ENCODE measurements around the gene CENPE.

Gene CENPE

DNA sequence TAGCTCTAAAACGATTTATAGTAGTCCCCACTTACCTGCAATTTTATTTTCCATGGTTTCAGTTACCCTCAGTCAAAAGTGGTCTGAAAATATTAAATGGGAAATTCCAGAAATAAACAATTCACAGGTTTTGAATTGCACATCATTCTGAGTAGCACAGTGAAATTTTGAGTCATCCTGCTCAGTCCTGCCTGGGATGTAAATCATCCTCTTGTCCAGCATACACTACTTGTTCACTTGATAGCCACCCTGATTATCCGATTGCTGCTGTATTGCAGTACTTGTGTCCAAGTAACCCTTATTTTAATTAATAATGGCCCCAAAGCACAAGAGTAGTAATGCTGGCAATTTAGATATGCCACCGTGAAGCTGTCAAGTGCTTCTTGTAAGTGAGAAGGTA is 75.0 kb downstream of the CENPE start:
- DNase-seq (ENCODE audit: low read depth), result no peak
- no peak overlapping the region for H3K4me3 ChIP-seq (ENCODE audit: low read depth, low read length)
- TF ChIP-seq, protein P1, sequence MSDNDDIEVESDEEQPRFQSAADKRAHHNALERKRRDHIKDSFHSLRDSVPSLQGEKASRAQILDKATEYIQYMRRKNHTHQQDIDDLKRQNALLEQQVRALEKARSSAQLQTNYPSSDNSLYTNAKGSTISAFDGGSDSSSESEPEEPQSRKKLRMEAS (IDR thresholded peaks at IDR 0.05; ENCODE audit: low read depth, low read length), result no peak
- TF ChIP-seq POLR2A (IDR thresholded peaks at IDR 0.05; ENCODE audit: extremely low read depth, insufficient read length) (no peak), MYC (IDR thresholded peaks at IDR 0.05; ENCODE audit: low read depth, low read length) (no peak)
- TF ChIP-seq, protein P2, sequence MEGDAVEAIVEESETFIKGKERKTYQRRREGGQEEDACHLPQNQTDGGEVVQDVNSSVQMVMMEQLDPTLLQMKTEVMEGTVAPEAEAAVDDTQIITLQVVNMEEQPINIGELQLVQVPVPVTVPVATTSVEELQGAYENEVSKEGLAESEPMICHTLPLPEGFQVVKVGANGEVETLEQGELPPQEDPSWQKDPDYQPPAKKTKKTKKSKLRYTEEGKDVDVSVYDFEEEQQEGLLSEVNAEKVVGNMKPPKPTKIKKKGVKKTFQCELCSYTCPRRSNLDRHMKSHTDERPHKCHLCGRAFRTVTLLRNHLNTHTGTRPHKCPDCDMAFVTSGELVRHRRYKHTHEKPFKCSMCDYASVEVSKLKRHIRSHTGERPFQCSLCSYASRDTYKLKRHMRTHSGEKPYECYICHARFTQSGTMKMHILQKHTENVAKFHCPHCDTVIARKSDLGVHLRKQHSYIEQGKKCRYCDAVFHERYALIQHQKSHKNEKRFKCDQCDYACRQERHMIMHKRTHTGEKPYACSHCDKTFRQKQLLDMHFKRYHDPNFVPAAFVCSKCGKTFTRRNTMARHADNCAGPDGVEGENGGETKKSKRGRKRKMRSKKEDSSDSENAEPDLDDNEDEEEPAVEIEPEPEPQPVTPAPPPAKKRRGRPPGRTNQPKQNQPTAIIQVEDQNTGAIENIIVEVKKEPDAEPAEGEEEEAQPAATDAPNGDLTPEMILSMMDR (IDR thresholded peaks at IDR 0.05; ENCODE audit: low read depth, low read length), result no peak

DNA sequence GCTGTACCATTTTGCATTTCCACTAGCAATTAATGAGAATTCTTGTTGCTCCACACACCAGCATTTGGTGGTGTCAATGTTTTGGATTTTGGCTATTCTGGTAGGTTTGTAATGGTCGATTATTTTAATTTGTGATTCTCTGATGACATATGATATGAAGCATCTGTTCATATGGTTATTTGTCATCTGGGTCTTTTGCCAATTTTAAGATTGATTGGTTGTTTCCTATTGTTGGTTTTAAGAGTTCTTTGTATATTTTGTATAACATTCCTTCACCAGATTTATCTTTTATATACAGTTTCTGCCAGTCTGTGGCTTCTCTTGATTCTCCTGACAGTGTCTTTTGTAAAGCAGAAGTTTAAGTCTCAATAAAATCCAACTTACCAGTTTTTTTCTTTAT is 80.0 kb downstream of the CENPE start:
- no peak for DNase-seq (ENCODE audit: low read depth)
- TF ChIP-seq, protein P1 (IDR thresholded peaks at IDR 0.05; ENCODE audit: low read depth, low read length), result no peak
- TF ChIP-seq, protein P2 (IDR thresholded peaks at IDR 0.05; ENCODE audit: low read depth, low read length), result no peak
- TF ChIP-seq MYC (IDR thresholded peaks at IDR 0.05; ENCODE audit: low read depth, low read length), result no peak
- TF ChIP-seq POLR2A (IDR thresholded peaks at IDR 0.05; ENCODE audit: extremely low read depth, insufficient read length), result no peak
- no peak overlapping the region for H3K4me3 ChIP-seq (ENCODE audit: low read depth, low read length)

- H3K4me3 ChIP-seq (ENCODE audit: low read depth, low read length), result no peak overlapping the region
- TF ChIP-seq POLR2A (IDR thresholded peaks at IDR 0.05; ENCODE audit: extremely low read depth, insufficient read length), result no peak
- no peak for TF ChIP-seq MYC (IDR thresholded peaks at IDR 0.05; ENCODE audit: low read depth, low read length)
- TF ChIP-seq, protein P2 (IDR thresholded peaks at IDR 0.05; ENCODE audit: low read depth, low read length), result no peak
- TF ChIP-seq, protein P1 (IDR thresholded peaks at IDR 0.05; ENCODE audit: low read depth, low read length), result no peak
- no peak for DNase-seq (ENCODE audit: low read depth)
Measured at GRCh38 chr4:103111598-103111997, 86.5 kb downstream of the CENPE start.

- no peak for TF ChIP-seq MYC (IDR thresholded peaks at IDR 0.05; ENCODE audit: low read depth, low read length)
- TF ChIP-seq, protein P1 (IDR thresholded peaks at IDR 0.05; ENCODE audit: low read depth, low read length), result no peak
- TF ChIP-seq, protein P2 (IDR thresholded peaks at IDR 0.05; ENCODE audit: low read depth, low read length), result no peak
- no peak for TF ChIP-seq POLR2A (IDR thresholded peaks at IDR 0.05; ENCODE audit: extremely low read depth, insufficient read length)
- H3K4me3 ChIP-seq (ENCODE audit: low read depth, low read length), result no peak overlapping the region
- no peak for DNase-seq (ENCODE audit: low read depth)
Measured at GRCh38 chr4:103108542-103108941, 89.6 kb downstream of the CENPE start.

DNA sequence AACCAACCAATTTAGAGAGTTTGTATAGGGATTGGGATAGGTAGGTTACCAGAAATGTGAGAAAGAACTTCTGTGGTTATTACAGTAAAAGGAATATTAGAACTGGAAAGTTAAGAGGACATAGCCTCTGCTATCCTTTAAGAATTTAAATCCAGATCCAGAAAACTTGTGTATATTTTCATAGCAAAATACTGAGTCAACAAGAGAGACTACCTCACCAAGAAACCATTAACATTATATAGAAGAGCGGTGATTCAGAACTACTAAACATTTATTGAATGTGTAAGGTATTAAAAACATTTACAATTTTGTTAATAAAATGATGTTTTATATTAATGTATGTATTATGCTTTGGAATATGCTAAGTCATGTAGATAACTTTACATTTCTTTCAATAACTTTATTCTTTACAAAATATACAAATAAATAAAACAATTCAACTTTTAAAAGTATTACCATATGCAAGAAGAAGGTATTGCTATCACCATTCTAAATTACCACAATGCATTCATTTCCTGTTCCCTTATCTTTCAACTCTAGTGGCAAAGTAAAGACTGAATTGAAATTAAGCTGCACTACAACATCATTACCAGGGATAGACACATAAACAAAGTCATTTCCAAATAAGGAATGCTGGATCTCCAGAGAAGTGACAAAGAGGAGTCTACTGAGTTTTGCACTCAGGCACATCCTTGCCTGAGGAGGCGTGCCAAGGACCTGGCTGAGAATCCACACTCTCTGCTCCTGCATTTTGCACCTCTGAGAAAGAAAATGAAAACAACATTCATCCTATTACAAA is 92.4 kb downstream of the CENPE start:
- TF ChIP-seq, protein P2 (IDR thresholded peaks at IDR 0.05; ENCODE audit: low read depth, low read length), result no peak
- TF ChIP-seq MYC (IDR thresholded peaks at IDR 0.05; ENCODE audit: low read depth, low read length) (no peak), POLR2A (IDR thresholded peaks at IDR 0.05; ENCODE audit: extremely low read depth, insufficient read length) (no peak)
- TF ChIP-seq, protein P1 (IDR thresholded peaks at IDR 0.05; ENCODE audit: low read depth, low read length), result no peak
- DNase-seq (ENCODE audit: low read depth), result no peak
- H3K4me3 ChIP-seq (ENCODE audit: low read depth, low read length), result no peak overlapping the region

All from NB4 (cell line).